GM21717 (cell line): ENCODE results near the gene ALX4.

ENCODE experiments used
- ATAC-seq: cut with Tn5 transposase; IDR thresholded peaks from one replicate; pipeline ENCODE4 v1.9.1; 2021; ENCODE audit warnings: mild to moderate bottlenecking, moderate library complexity; ENCODE audit not compliant: unreplicated experiment

ALX4 gene

GRCh38 chr11:44213148-44213547, 96.8 kb downstream of the ALX4 start:
- ATAC-seq = no peak

DNA sequence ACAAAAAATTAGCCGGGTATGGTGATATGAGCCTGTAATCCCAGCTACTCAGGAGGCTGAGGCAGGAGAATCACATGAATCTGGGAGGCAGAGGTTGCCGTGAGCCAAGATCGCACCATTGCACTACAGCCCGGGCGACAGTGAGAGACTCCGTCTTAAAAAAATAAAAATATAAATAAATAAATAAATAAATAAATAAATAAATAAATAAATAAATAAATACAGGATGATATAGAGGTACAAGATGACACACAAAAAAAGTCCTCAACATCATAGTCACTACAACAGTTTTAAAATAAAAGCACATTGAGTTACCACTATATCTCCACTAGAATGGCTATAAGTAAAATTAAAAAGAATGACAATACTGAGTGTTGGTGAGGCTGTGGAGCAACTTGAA, 97.8 kb downstream of the ALX4 start:
- no peak for ATAC-seq
